Measurements from ENCODE around the gene SLC17A8. TPM values are rescaled to one million over a fixed set of nuclear protein-coding genes. Genes with fewer than 3 reads are reported as not detected.
"Not testable (repeated sequence)": the region's sequence is repeated elsewhere in the genome, so short reads cannot be mapped to it uniquely, and the experiment has no call there.

The SLC17A8 gene
- total RNA-seq: 11.0 TPM

- no peak for FAIRE-seq
Measured at GRCh38 chr12:100356644-100357223, at the start of gene SLC17A8. Gene SLC17A8 (plus strand): TSS chr12:100357074. CDS start chr12:100357392, 318 bp downstream.

GRCh38 chr12:100308138-100308537 is 48.7 kb upstream of the SLC17A8 start:
- FAIRE-seq; DNase-seq (ENCODE audit: low spot score in 2 of 2): not testable (repeated sequence)

More at GRCh38 chr12:100356644-100357223, at the start of gene SLC17A8:
- DNase-seq (ENCODE audit: low spot score in 2 of 2): no peak

- no peak for FAIRE-seq
- DNase-seq (ENCODE audit: low spot score in 2 of 2): no peak
Measured at GRCh38 chr12:100311317-100311716, 45.6 kb upstream of the SLC17A8 start.

- DNase-seq (ENCODE audit: low spot score in 2 of 2): no peak
- no peak for FAIRE-seq
Measured at GRCh38 chr12:100317371-100317770, 39.5 kb upstream of the SLC17A8 start.

GRCh38 chr12:100324498-100324897 is 32.4 kb upstream of the SLC17A8 start:
- FAIRE-seq: peak; percentile 10

GRCh38 chr12:100326208-100326607 is 30.7 kb upstream of the SLC17A8 start:
- FAIRE-seq (peak; percentile 15), DNase-seq (ENCODE audit: low spot score in 2 of 2) (no peak)

More at GRCh38 chr12:100324498-100324897, 32.4 kb upstream of the SLC17A8 start:
- no peak for DNase-seq (ENCODE audit: low spot score in 2 of 2)

- FAIRE-seq (no peak), DNase-seq (ENCODE audit: low spot score in 2 of 2) (no peak)
Measured at GRCh38 chr12:100329800-100330199, 27.1 kb upstream of the SLC17A8 start.

- FAIRE-seq (no peak), DNase-seq (ENCODE audit: low spot score in 2 of 2) (no peak)
Measured at GRCh38 chr12:100331871-100332270, 25.0 kb upstream of the SLC17A8 start.

GRCh38 chr12:100332852-100333251 is 24.0 kb upstream of the SLC17A8 start:
- DNase-seq (ENCODE audit: low spot score in 2 of 2) (no peak), FAIRE-seq (no peak)

GRCh38 chr12:100337299-100337698 is 19.6 kb upstream of the SLC17A8 start:
- DNase-seq (ENCODE audit: low spot score in 2 of 2) (no peak), FAIRE-seq (no peak)

GRCh38 chr12:100337727-100338126 is 19.1 kb upstream of the SLC17A8 start:
- no peak for DNase-seq (ENCODE audit: low spot score in 2 of 2)
- FAIRE-seq: no peak

- DNase-seq (ENCODE audit: low spot score in 2 of 2) (no peak), FAIRE-seq (no peak)
Measured at GRCh38 chr12:100339071-100339470, 17.8 kb upstream of the SLC17A8 start.

- not testable (repeated sequence) for FAIRE-seq; DNase-seq (ENCODE audit: low spot score in 2 of 2)
Measured at GRCh38 chr12:100342897-100343296, 14.0 kb upstream of the SLC17A8 start.

GRCh38 chr12:100344351-100344750 is 12.5 kb upstream of the SLC17A8 start:
- not testable (repeated sequence) for DNase-seq (ENCODE audit: low spot score in 2 of 2); FAIRE-seq

- DNase-seq (ENCODE audit: low spot score in 2 of 2): no peak
Measured at GRCh38 chr12:100345020-100345767, 11.7 kb upstream of the SLC17A8 start.

GRCh38 chr12:100346660-100347059 is 10.2 kb upstream of the SLC17A8 start:
- FAIRE-seq: no peak

More at GRCh38 chr12:100345020-100345767, 11.7 kb upstream of the SLC17A8 start:
- FAIRE-seq: no peak

GRCh38 chr12:100348657-100349454 is 8.0 kb upstream of the SLC17A8 start:
- FAIRE-seq: peak; percentile 19
- peak in 1 of 2 donors; percentile 28 for DNase-seq (ENCODE audit: low spot score in 2 of 2)

More at GRCh38 chr12:100346660-100347059, 10.2 kb upstream of the SLC17A8 start:
- no peak for DNase-seq (ENCODE audit: low spot score in 2 of 2)

GRCh38 chr12:100359248-100359647 is 2.4 kb downstream of the SLC17A8 start:
- FAIRE-seq: no peak

GRCh38 chr12:100359822-100360221 is 2.9 kb downstream of the SLC17A8 start:
- DNase-seq (ENCODE audit: low spot score in 2 of 2): no peak
- FAIRE-seq: no peak

More at GRCh38 chr12:100359248-100359647, 2.4 kb downstream of the SLC17A8 start:
- no peak for DNase-seq (ENCODE audit: low spot score in 2 of 2)

- DNase-seq (ENCODE audit: low spot score in 2 of 2): no peak
- no peak for FAIRE-seq
Measured at GRCh38 chr12:100360450-100360849, 3.6 kb downstream of the SLC17A8 start.

GRCh38 chr12:100364324-100364723 is 7.5 kb downstream of the SLC17A8 start:
- DNase-seq (ENCODE audit: low spot score in 2 of 2) (no peak), FAIRE-seq (no peak)

All from frontal cortex (tissue), 4 donors.